ENCODE results near the gene FAM20C. TPM values are rescaled to one million over a fixed set of nuclear protein-coding genes. Genes with fewer than 3 reads are reported as not detected.

The FAM20C gene
- polyA plus RNA-seq, 2 donors = 6.9 to 11.5 TPM

DNA sequence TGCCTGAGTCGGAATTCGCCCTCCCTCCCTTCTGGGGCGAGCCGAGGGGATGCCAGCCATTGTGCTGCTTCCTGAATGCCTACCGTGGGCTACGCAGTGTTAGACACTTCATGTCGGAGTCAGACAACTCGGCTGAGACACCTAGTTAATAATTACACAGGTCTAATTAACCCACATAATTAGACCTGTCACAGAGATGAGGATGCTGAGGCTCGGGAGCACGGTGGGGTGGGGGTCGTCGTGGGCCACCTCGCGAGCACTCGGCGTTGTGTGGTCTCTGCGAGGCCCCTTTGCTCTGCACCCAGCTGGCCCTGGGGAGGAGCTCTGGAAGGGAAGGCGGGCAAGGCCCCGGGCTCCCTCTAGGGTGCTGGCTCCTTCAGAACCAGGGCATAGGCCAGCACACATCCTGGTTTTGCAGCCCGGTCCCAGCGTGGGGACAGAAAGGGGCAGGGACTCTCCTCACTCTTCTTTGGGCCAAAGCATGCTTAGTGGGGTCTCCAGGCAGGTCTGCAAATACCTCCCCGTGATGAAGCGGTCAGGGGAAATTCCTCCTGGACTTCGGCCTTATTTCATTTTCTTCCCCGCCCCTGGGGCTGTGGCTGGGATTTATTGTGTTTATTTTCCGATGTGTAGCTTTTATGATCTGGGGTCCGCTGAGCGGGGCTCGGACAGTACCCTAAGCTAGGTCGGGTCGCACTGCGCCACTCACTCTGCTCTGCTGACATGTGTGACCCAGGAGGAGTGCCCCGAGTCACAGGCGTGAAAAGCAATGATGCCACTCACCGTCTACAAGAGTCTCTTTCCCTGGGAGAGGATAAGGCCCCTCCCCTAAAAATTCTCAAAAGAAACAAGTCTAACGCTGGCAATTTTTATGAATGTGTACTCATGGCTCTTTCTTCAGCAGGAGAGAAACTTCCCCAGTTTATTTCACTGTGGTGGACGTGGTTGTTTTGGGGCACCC, 92.7 kb downstream of the FAM20C start:
- WGBS, 2 donors = 54 to 66% methylated on average over 37 of the region's 37 CpGs
- no peaks in the 10 kb centered on the region for H3K9me3 ChIP-seq (ENCODE audit: control insufficient read depth in 2 of 2, insufficient read depth in 1 of 2, low read depth in 1 of 2, low read length in 1 of 2)
- H3K4me3 ChIP-seq (ENCODE audit: low read depth in 1 of 2, low read length in 2 of 2) = no peak overlapping the region
- H3K27ac ChIP-seq (ENCODE audit: low read depth in 2 of 2, low read length in 1 of 2) = no peak overlapping the region
- H3K4me1 ChIP-seq (ENCODE audit: control insufficient read depth in 2 of 2, insufficient read depth in 2 of 2, low read length in 1 of 2) = no peaks in the 10 kb centered on the region
- H3K36me3 ChIP-seq (ENCODE audit: control insufficient read depth in 2 of 2, insufficient read depth in 2 of 2, low read length in 1 of 2) = no peaks in the 10 kb centered on the region
- H3K27me3 ChIP-seq (ENCODE audit: control insufficient read depth in 1 of 2, insufficient read depth in 2 of 2, low read length in 2 of 2) = peaks cover 0 to 13% of the 10 kb centered on the region in 2 donors

DNA sequence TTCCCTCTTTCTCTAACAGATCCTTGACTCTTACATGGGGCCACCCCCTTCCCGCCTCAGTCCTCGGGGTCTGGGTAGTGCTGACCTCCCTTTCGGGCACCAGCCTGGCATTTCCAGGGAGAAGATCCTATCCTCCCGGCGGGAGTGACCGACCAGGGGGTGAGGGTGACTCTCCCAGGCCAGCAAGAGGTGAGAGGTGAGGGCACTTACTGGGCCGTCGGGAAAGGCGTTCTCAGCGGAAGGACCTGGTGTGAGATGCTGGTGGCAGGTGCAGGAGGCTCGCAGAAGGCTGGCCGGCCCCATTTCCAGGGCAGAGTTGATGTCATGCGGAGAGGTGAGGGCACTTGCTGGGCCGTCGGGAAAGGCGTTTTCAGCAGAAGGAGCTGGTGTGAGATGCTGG, 93.4 kb downstream of the FAM20C start:
- 76 to 80% methylated on average over 16 of the region's 16 CpGs for WGBS, 2 donors
- Histone ChIP-seq H3K4me3 (ENCODE audit: low read depth in 1 of 2, low read length in 2 of 2) (no peak overlapping the region), H3K27me3 (ENCODE audit: control insufficient read depth in 1 of 2, insufficient read depth in 2 of 2, low read length in 2 of 2) (peaks cover 0 to 18% of the 10 kb centered on the region in 2 donors), H3K9me3 (ENCODE audit: control insufficient read depth in 2 of 2, insufficient read depth in 1 of 2, low read depth in 1 of 2, low read length in 1 of 2) (no peaks in the 10 kb centered on the region), H3K36me3 (ENCODE audit: control insufficient read depth in 2 of 2, insufficient read depth in 2 of 2, low read length in 1 of 2) (no peaks in the 10 kb centered on the region), H3K4me1 (ENCODE audit: control insufficient read depth in 2 of 2, insufficient read depth in 2 of 2, low read length in 1 of 2) (peaks cover 0 to 5% of the 10 kb centered on the region in 2 donors), H3K27ac (ENCODE audit: low read depth in 2 of 2, low read length in 1 of 2) (no peak overlapping the region)

DNA sequence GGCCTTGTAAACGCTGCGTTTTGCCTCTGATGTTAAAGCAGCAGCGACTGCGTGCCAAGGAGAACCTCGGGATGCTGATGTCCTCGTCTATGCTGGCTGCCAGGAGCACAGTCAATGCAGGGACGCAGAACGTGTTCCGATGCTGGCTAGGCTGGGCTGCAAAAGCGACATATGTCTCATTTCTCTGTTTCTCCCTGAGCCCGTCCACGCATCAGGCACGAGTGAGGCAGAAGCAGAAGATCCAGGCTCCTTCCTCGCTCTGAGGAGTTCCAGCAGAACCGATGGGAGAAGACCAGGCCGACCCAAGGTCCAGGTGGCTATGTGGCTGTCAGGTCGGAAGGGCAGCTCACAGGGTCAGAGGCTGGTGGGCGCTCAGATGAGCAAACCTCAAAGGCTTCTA, 93.9 kb downstream of the FAM20C start:
- peaks cover 2 to 18% of the 10 kb centered on the region in 2 donors for H3K27me3 ChIP-seq (ENCODE audit: control insufficient read depth in 1 of 2, insufficient read depth in 2 of 2, low read length in 2 of 2)
- H3K36me3 ChIP-seq (ENCODE audit: control insufficient read depth in 2 of 2, insufficient read depth in 2 of 2, low read length in 1 of 2) = no peaks in the 10 kb centered on the region
- 85% methylated on average over 18 of the region's 18 CpGs for WGBS, 2 donors
- peaks cover 0 to 7% of the 10 kb centered on the region in 2 donors for H3K4me1 ChIP-seq (ENCODE audit: control insufficient read depth in 2 of 2, insufficient read depth in 2 of 2, low read length in 1 of 2)
- no peak overlapping the region for H3K27ac ChIP-seq (ENCODE audit: low read depth in 2 of 2, low read length in 1 of 2)
- no peak overlapping the region for H3K4me3 ChIP-seq (ENCODE audit: low read depth in 1 of 2, low read length in 2 of 2)
- H3K9me3 ChIP-seq (ENCODE audit: control insufficient read depth in 2 of 2, insufficient read depth in 1 of 2, low read depth in 1 of 2, low read length in 1 of 2) = no peaks in the 10 kb centered on the region

DNA sequence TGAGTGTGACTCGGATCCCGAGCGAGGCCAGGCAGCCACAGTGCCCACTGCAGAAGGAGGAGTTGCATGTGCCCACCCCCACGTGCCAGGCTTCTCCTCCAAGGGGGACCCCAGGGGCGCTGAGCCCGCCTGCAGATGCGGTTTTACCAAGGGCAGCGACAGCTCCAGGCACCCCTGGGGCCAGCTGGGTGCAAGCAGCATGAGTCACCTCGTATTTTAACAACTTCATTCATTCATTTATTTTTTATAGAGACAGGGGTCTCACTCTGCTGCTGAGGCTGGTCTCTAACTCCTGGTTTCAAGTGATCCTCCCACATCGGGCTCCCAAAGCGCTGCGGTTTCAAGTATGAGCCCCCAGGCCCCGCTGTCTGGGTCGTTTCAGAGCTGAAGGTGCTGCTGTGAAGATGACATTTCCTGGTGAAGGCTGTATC, 96.3 kb downstream of the FAM20C start:
- Histone ChIP-seq H3K4me3 (ENCODE audit: low read depth in 1 of 2, low read length in 2 of 2) (no peak overlapping the region), H3K27me3 (ENCODE audit: control insufficient read depth in 1 of 2, insufficient read depth in 2 of 2, low read length in 2 of 2) (peaks cover 8 to 18% of the 10 kb centered on the region in 2 donors), H3K4me1 (ENCODE audit: control insufficient read depth in 2 of 2, insufficient read depth in 2 of 2, low read length in 1 of 2) (peaks cover 0 to 7% of the 10 kb centered on the region in 2 donors), H3K27ac (ENCODE audit: low read depth in 2 of 2, low read length in 1 of 2) (no peak overlapping the region), H3K9me3 (ENCODE audit: control insufficient read depth in 2 of 2, insufficient read depth in 1 of 2, low read depth in 1 of 2, low read length in 1 of 2) (no peaks in the 10 kb centered on the region), H3K36me3 (ENCODE audit: control insufficient read depth in 2 of 2, insufficient read depth in 2 of 2, low read length in 1 of 2) (no peaks in the 10 kb centered on the region)
- 72 to 75% methylated on average over 14 of the region's 14 CpGs for WGBS, 2 donors

DNA sequence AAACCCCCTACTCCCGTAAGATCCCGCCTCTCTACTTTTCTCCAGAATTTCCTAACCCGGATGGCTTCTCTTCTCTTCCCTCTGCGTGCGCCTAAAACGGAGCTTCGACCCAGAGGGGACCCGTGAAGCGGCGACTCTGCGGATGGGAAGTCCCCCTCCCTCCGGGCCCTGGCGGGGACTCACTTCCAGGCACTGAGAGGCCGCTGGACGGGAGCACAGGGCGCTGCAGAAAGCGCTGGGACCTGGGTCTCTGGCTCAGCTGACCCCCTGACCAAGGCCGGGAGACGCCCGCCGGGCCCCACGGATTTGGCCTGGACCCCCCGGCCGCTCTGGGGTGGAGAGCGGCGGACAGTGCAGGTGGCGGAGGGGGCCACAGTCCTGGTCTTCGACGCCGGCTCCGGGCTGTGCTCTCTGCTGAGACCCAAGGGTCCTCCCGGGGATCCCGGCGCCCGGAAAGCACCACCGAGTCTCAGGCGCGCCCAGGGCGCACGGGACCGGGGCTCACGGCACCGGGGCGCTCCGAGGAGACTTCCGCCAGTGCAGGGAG, 96.9 kb downstream of the FAM20C start:
- Histone ChIP-seq H3K9me3 (ENCODE audit: control insufficient read depth in 2 of 2, insufficient read depth in 1 of 2, low read depth in 1 of 2, low read length in 1 of 2) (no peaks in the 10 kb centered on the region), H3K4me3 (ENCODE audit: low read depth in 1 of 2, low read length in 2 of 2) (no peak overlapping the region), H3K27ac (ENCODE audit: low read depth in 2 of 2, low read length in 1 of 2) (no peak overlapping the region), H3K27me3 (ENCODE audit: control insufficient read depth in 1 of 2, insufficient read depth in 2 of 2, low read length in 2 of 2) (peaks cover 8 to 18% of the 10 kb centered on the region in 2 donors), H3K4me1 (ENCODE audit: control insufficient read depth in 2 of 2, insufficient read depth in 2 of 2, low read length in 1 of 2) (peaks cover 0 to 7% of the 10 kb centered on the region in 2 donors), H3K36me3 (ENCODE audit: control insufficient read depth in 2 of 2, insufficient read depth in 2 of 2, low read length in 1 of 2) (no peaks in the 10 kb centered on the region)
- 17 to 26% methylated on average over 39 to 46 of the region's 46 CpGs for WGBS, 2 donors

DNA sequence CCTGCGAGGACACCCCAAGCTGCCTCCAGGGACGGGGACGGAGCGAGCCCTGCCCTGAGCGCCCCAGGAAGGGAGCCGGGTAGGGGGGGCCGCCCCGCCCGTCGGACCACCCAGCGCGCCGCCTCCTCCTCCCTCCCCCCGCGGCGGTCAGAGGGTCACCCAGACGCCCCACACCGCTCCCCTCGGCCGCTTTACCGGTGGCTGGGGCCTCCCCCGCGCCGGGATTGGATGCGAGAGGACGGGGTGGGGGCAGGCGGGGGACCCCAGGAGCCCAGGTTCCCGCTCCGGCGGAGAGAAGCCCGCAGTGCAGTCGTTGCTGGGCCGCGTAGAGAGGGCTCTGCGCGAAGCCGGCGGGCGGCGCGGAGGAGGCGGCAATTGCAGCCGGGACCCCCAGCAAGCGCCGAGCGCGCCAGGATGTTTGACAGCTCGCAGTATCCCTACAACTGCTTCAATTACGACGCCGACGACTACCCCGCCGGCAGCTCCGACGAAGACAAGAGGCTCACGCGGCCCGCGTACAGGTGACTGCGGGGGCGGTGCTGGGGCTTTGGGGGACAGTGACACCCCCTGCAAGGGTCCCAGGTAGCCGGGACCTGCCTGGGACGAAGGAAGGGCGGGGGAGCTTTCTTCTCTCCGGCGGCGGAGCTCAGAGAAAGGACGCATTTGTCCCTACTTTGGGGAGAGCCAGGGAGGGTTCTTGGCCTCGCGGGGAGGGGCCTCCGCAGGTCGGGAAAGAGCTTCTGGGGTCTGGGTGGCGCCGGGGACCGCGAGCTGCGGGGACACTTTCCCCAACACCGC, 97.6 kb downstream of the FAM20C start, which contains the start of gene FOXL3:
Gene FOXL3, plus strand, starts transcription at position 415 of the 798 bp plus-strand sequence. Its CDS starts 0 bp downstream, at position 415.
- Histone ChIP-seq H3K9me3 (ENCODE audit: control insufficient read depth in 2 of 2, insufficient read depth in 1 of 2, low read depth in 1 of 2, low read length in 1 of 2) (no peaks in the 10 kb centered on the region), H3K27me3 (ENCODE audit: control insufficient read depth in 1 of 2, insufficient read depth in 2 of 2, low read length in 2 of 2) (peaks cover 8 to 18% of the 10 kb centered on the region in 2 donors), H3K4me1 (ENCODE audit: control insufficient read depth in 2 of 2, insufficient read depth in 2 of 2, low read length in 1 of 2) (peaks cover 0 to 7% of the 10 kb centered on the region in 2 donors), H3K27ac (ENCODE audit: low read depth in 2 of 2, low read length in 1 of 2) (no peak within 1 kb of the TSS), H3K4me3 (ENCODE audit: low read depth in 1 of 2, low read length in 2 of 2) (no peak within 1 kb of the TSS), H3K36me3 (ENCODE audit: control insufficient read depth in 2 of 2, insufficient read depth in 2 of 2, low read length in 1 of 2) (no peaks in the 10 kb centered on the region)
- 5% methylated on average over 52 to 79 of the region's 79 CpGs for WGBS, 2 donors

DNA sequence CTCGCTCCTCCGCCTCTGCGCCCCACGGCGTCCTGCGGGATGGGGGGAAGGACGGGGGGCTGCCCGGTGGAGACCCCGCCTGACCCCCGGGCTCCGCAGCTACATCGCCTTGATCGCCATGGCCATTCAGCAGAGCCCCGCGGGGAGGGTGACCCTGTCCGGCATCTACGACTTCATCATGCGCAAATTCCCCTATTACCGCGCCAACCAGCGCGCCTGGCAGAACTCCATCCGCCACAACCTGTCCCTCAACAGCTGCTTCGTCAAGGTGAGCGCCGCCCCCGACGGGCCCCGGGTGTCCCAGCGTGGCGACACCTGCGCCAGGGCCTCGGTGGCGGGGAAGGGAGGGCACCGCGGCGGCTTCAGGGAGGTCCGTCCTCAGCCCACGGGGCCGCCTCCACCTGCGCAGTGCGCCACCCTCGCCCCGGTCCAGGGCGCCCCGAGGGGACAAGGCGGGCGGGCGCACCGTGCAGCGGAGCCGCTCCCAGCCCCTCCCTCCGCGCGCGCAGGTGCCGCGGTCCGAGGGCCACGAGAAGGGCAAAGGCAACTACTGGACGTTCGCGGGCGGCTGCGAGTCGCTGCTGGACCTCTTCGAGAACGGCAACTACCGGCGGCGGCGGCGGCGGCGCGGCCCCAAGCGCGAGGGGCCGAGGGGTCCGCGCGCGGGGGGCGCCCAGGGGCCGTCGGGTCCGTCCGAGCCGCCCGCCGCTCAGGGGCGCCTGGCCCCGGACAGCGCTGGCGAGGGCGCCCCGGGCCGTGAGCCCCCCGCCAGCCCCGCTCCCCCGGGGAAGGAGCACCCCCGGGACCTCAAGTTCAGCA, 98.4 kb downstream of the FAM20C start:
- peaks cover 0 to 7% of the 10 kb centered on the region in 2 donors for H3K4me1 ChIP-seq (ENCODE audit: control insufficient read depth in 2 of 2, insufficient read depth in 2 of 2, low read length in 1 of 2)
- H3K9me3 ChIP-seq (ENCODE audit: control insufficient read depth in 2 of 2, insufficient read depth in 1 of 2, low read depth in 1 of 2, low read length in 1 of 2) = no peaks in the 10 kb centered on the region
- H3K27ac ChIP-seq (ENCODE audit: low read depth in 2 of 2, low read length in 1 of 2) = no peak overlapping the region
- 13% methylated on average over 74 to 102 of the region's 102 CpGs for WGBS, 2 donors
- H3K36me3 ChIP-seq (ENCODE audit: control insufficient read depth in 2 of 2, insufficient read depth in 2 of 2, low read length in 1 of 2) = no peaks in the 10 kb centered on the region
- H3K27me3 ChIP-seq (ENCODE audit: control insufficient read depth in 1 of 2, insufficient read depth in 2 of 2, low read length in 2 of 2) = peaks cover 8 to 15% of the 10 kb centered on the region in 2 donors
- no peak overlapping the region for H3K4me3 ChIP-seq (ENCODE audit: low read depth in 1 of 2, low read length in 2 of 2)

DNA sequence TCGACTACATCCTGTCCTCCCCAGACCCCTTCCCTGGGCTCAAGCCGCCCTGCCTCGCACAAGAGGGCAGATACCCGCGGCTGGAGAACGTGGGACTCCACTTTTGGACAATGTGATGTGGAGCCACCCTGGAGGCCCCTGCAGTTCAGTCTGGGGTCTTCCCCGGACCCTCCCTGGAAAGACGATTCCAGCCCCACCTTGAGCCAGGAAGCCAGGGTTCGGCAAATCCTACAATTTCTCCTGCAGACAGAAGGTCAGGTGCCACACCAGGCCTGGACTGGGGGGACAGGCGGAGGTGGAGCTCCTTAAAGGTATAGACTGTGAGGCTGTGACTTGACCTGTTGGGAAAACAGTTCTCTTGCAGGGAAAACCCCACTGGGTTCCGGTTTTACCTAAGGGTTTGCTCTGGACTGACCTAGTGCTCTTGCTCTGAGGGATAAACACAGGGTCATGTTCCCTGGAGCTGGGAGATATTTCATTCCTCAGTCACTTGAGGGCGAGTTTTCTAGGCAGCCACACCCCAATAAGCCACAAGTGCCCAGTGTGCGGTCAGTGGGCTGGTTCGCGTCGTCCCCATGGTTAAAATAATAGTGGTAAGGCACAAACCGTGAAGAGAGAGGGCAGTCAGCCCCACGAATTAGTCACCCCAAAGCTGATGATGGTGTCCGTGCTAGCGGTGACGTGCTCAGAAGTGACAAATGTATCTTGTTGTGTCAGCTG, 99.2 kb downstream of the FAM20C start:
- Histone ChIP-seq H3K4me1 (ENCODE audit: control insufficient read depth in 2 of 2, insufficient read depth in 2 of 2, low read length in 1 of 2) (peaks cover 0 to 7% of the 10 kb centered on the region in 2 donors), H3K9me3 (ENCODE audit: control insufficient read depth in 2 of 2, insufficient read depth in 1 of 2, low read depth in 1 of 2, low read length in 1 of 2) (no peaks in the 10 kb centered on the region), H3K27ac (ENCODE audit: low read depth in 2 of 2, low read length in 1 of 2) (no peak overlapping the region), H3K36me3 (ENCODE audit: control insufficient read depth in 2 of 2, insufficient read depth in 2 of 2, low read length in 1 of 2) (no peaks in the 10 kb centered on the region), H3K27me3 (ENCODE audit: control insufficient read depth in 1 of 2, insufficient read depth in 2 of 2, low read length in 2 of 2) (peaks cover 8 to 15% of the 10 kb centered on the region in 2 donors), H3K4me3 (ENCODE audit: low read depth in 1 of 2, low read length in 2 of 2) (no peak overlapping the region)
- 62 to 64% methylated on average over 21 of the region's 21 CpGs for WGBS, 2 donors

Data from esophagus (tissue), 2 donors.